HuH-7 (cell line): ENCODE results near the gene ZNF236.
"Not testable (repeated sequence)": the region's sequence is repeated elsewhere in the genome, so short reads cannot be mapped to it uniquely, and the experiment has no call there.

Source experiments
- DNase-seq: peaks from one replicate; pipeline ENCODE4 v3.0.0; 2011; ENCODE audit warnings: low spot score

ZNF236 gene

GRCh38 chr18:76948345-76948744 lies 126.0 kb downstream of the ZNF236 start:
- DNase-seq, result no peak

- no peak for DNase-seq
Observed at GRCh38 chr18:76951456-76952247, 129.3 kb downstream of the ZNF236 start.

- DNase-seq, result no peak
Observed at GRCh38 chr18:76952747-76953146, 130.4 kb downstream of the ZNF236 start.

GRCh38 chr18:76953156-76953555 lies 130.8 kb downstream of the ZNF236 start:
- DNase-seq, result no peak

GRCh38 chr18:76953583-76954233 lies 131.4 kb downstream of the ZNF236 start:
- DNase-seq, result no peak

GRCh38 chr18:76955524-76956170 lies 133.3 kb downstream of the ZNF236 start:
- DNase-seq, result no peak

GRCh38 chr18:76956648-76957047 lies 134.3 kb downstream of the ZNF236 start:
- DNase-seq, result no peak

GRCh38 chr18:76957384-76958355 lies 135.3 kb downstream of the ZNF236 start:
- no peak for DNase-seq

GRCh38 chr18:76958692-76959341 lies 136.5 kb downstream of the ZNF236 start:
- DNase-seq, result no peak

GRCh38 chr18:76959605-76960004 lies 137.2 kb downstream of the ZNF236 start:
- no peak for DNase-seq

- no peak for DNase-seq
Observed at GRCh38 chr18:76960528-76961035, 138.2 kb downstream of the ZNF236 start.

GRCh38 chr18:76962851-76963250 lies 140.5 kb downstream of the ZNF236 start:
- no peak for DNase-seq

- DNase-seq, result no peak
Observed at GRCh38 chr18:76963936-76964335, 141.6 kb downstream of the ZNF236 start.

- DNase-seq, result not testable (repeated sequence)
Observed at GRCh38 chr18:76965555-76966151, 143.3 kb downstream of the ZNF236 start.

- not testable (repeated sequence) for DNase-seq
Observed at GRCh38 chr18:76967299-76967698, 144.9 kb downstream of the ZNF236 start.

GRCh38 chr18:76967721-76968472 lies 145.5 kb downstream of the ZNF236 start:
- no peak for DNase-seq

GRCh38 chr18:76970770-76971559 lies 148.6 kb downstream of the ZNF236 start:
- DNase-seq, result no peak

GRCh38 chr18:76972241-76972640 lies 149.9 kb downstream of the ZNF236 start:
- no peak for DNase-seq
